ENCODE measurements around the gene OPA1. TPM values are rescaled to one million over a fixed set of nuclear protein-coding genes. Genes with fewer than 3 reads are reported as not detected.

Gene OPA1
- total RNA-seq, 1 donor from 2014 or later: 87.4 TPM

DNA sequence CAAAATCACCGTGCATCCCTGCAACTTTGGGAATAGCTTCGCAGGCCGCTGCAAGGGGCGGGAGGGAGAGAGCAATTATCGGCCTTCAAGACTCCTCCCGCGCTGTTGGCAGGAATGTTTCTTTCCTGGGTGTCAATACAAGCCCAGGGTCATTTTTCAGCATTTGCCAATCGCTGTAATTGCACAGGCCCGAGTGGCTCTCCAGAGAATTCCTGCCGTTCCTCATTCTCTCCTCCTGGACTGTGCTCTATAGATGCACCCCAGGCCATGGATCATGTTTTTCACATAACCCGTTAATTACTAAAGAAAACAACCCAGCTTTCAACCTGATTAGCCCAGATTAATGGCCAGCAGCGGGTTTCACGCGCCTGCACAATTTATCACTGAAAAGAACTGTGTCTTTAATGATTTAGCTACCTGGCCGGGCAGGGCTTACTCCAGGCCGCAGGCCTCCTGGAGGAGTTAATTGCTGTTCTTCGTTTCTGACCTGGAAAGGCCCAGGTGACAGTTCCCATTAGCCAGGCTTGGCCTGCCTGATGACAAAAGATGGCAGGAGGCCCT is 144.3 kb downstream of the OPA1 start:
- no peak for DNase-seq (ENCODE audit: low read depth)

DNA sequence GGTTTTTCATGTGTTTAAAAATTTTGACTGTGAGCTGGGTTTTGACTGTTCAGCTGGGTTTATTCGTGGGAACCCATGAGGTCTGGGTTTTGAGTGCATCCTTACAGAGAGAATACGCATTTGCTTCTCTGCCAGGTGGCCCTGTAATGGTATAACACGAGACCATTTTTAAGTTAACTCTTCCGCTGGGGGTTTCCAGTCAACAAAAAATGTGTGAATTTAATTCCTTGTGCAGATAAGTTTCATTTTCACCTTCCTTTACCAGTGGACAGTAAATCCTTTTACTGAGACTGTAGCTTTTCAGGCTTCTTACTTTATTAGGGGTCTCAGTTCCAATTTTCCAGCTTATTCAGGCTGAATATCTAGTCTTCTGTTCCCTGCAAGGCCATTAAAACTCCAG is 149.6 kb downstream of the OPA1 start:
- no peak for DNase-seq (ENCODE audit: low read depth)

DNA sequence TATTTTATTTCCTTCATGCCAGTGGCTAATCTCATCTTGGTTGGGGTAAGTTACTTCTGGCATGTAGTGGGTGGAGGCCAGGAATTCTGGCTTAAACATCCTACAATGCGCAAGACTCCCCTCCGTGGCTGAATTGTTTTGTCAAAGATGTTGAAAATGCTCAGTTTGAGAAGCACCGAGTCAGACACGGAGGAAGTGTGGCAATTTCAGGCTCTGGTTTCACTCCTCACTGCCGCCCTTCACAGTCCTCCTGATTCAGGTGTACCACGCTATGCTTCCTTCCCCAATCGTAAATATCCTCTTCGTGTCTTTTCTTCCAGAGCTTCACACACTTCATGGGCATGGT is 150.7 kb downstream of the OPA1 start:
- peak; percentile 75 for DNase-seq (ENCODE audit: low read depth)

DNA sequence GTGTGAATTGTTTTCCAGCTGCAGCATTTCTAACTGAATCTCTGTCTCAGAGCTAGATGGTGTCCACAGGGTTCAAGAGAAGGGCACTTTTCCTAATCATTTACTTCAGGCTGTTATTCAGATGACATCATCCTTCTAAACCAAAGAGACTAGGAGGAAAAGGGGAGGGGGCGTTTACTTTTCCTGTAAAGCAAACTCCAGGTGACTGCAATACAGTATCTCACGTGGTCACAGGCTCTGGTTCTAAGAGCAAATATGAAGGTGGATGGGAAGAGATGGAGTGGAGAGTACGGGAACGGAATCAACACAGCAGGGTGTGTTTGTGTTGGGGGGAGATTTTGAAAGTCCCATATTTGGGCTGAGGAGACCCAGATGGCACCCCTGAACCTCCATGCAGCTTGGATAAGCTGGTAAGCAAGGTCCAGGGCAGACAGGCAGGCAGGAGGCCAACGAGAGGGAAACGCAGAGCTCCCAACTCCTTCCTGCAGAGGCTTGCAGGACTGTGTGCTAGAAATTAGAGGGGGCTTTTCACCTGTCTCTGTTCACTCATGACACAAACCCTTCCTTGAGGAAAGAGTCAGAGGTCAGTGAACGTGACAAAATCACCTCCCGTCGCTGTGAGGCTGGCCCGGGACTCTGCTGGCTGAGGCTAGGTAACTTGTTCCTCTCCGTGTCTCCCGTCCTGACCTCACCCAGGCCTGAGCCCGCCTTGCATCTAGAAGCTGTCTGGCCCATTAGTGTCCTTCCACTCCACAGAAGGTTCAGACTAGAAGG is 151.2 kb downstream of the OPA1 start:
- DNase-seq (ENCODE audit: low read depth): peak; percentile 88

DNA sequence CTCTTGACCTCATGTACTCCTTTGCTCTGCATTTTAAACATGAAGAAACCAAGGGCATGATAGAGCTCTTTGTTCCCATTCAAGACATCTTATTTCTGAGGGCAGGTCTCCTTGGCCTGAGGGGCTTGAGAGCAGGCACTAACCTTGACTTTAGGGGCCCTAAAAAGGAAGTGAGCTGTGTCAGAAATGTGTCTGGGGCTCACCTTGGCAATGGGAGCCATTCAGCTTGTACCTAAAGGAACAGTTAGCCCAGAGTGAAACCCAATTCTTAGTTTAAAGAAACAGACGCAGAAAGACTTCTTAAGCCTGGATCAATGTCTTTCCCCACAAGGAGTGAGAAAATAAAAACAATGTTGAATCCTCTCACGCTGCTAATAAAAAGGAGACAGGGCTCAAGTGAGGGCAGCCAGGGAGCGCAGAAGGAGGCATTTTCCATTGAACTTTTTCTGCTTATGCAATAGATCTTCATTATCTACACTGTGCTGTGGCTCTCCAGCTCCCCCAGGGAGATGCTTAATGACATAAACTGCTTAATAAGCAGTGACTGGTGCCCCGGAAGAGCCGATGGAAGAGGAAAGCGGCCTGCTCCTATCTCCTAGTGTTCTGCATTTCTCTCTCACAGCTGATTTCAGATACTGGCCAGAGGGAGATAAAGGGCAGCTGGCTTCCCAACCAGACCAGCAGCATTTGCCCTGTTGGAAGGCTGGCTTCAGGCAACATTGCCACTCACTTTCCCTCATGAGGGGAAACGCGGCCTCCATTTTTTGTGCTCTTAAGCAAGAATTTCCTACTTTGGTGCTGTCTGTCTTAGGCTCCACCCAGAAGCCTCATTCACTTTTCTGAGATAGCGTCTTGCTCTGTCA is 152.0 kb downstream of the OPA1 start:
- DNase-seq (ENCODE audit: low read depth): peak; percentile 54

DNA sequence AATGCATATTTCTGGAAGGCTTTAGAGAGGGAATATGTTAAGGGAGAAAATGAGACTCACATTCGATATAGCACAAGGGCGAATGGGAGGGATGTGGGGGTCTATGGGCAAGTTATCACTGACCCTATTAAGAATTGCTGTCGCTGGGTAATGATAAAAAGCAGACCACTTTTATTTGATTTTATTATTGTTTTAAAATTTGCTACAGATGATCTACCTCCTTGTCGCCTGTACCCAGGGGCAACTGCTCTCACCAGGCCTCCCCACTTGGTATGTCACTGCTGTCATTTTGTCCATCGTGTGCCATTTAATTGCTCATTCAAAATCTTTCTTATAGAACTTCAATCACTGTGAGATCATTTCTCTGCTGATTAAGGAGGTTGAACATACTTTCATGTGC is 153.8 kb downstream of the OPA1 start:
- DNase-seq (ENCODE audit: low read depth): no peak

Other genes starting within 250 kb of the OPA1 start
- gene ATP13A5, start 214.5 kb upstream of the OPA1 start, total RNA-seq: not detected in 2 replicates
- 0.15 TPM in 1 of 2 replicates, not detected in the other for gene ATP13A4, start 38.3 kb upstream of the OPA1 start, total RNA-seq

Measured in renal cortical epithelial cell (primary cell).